GM19452 (cell line): ENCODE data around the gene EAF2.

ENCODE experiments used
- ATAC-seq: cut with Tn5 transposase; IDR thresholded peaks from one replicate; pipeline ENCODE4 v1.9.1; 2021; ENCODE audit not compliant: unreplicated experiment

The EAF2 gene

GRCh38 chr3:121834671-121835464 is at the start of gene EAF2, which contains the start of gene IQCB1:
Gene EAF2, plus strand, starts transcription at chr3:121835209. Its CDS starts 77 bp downstream, at chr3:121835286.
Gene IQCB1, minus strand, starts transcription at chr3:121835060. Its CDS starts 6,100 bp downstream, at chr3:121828960.
- ATAC-seq: peak; percentile 98

- no peak for ATAC-seq
Observed at GRCh38 chr3:121786485-121786884, 48.5 kb upstream of the EAF2 start.

DNA sequence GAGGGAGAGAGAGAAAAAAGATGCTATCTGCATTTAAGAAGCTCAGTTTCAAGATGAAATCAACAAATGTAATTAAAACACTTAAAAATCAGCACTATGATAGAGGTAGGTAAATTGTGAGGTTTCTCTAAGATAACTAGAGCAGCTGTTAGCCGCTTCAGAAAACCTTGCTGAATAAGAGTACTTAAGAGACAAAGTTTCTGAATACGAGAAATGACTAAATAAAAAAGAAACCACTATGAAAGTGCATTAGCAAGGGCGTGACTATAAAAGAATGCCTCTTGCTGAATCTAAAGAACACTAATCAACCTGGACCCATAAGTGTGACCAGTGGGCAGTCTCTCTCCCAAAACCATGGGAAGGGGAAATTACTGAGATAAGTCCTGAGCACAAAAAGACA is 41.9 kb upstream of the EAF2 start:
- no peak for ATAC-seq

GRCh38 chr3:121794264-121794983 is 40.6 kb upstream of the EAF2 start:
- ATAC-seq: no peak

DNA sequence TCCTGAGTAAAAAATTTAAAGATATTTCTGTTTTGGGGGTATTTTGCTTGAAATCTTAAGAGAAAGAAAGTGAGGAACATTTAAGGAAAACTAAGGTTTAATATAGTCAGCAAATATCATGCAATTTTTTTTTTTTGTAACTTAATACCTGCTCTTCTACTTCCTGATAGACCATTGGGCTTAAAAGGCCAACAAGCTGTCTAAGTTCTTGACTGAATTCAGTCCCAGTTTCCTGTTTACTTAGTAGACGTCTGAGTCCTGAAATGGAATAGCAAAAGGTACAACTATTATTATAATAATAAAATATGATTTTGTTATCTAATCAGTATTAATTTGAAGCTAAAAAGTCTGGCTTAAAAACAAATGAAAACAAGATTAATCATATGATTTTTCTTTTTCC is 38.0 kb upstream of the EAF2 start:
- ATAC-seq: no peak

DNA sequence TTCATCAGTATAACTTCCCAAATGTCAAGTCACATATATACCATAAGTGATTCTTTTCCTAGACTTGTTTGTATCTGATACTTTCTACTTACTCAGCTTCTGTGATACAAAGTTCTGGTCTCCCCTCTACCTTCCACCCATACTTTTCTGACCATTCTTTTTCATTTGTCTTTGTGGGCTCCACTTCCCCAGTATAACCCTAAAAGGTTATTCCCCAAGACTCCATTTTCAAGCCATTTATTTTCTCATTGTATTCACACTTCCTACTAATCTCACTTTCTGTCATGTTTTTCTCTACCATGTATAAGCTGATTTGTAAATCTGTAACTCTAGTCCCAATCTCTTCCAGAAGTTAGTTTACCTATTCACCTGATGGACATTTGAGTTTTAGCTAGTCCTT is 34.1 kb upstream of the EAF2 start:
- ATAC-seq: no peak

GRCh38 chr3:121803771-121804320 is 31.2 kb upstream of the EAF2 start:
- ATAC-seq: no peak

- ATAC-seq: peak; percentile 97
Observed at GRCh38 chr3:121809249-121809648, 25.8 kb upstream of the EAF2 start.

DNA sequence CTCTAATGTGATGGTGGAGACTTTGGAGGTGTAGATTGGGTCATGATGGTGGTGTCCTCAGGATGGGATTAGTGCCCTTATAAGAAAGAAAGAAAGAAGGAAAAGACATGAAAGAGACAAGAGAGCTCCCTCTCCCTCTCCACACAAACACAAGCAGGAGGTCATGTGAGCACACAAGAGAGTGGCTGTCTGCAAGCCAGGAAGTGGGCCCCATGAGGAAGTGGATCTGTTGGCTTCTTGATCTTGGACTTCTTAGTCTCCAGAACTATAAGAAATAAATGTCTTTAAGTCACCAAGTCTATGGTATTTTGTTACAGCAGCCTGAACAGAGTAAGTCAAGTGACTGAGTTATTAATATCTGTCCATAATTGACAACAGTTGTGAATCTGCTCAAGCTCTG is 17.3 kb upstream of the EAF2 start:
- no peak for ATAC-seq

- ATAC-seq: no peak
Observed at GRCh38 chr3:121818578-121818977, 16.4 kb upstream of the EAF2 start.

- ATAC-seq: no peak
Observed at GRCh38 chr3:121819236-121819635, 15.8 kb upstream of the EAF2 start.

- no peak for ATAC-seq
Observed at GRCh38 chr3:121821421-121822199, 13.4 kb upstream of the EAF2 start.

GRCh38 chr3:121822973-121823372 is 12.0 kb upstream of the EAF2 start:
- ATAC-seq: no peak

DNA sequence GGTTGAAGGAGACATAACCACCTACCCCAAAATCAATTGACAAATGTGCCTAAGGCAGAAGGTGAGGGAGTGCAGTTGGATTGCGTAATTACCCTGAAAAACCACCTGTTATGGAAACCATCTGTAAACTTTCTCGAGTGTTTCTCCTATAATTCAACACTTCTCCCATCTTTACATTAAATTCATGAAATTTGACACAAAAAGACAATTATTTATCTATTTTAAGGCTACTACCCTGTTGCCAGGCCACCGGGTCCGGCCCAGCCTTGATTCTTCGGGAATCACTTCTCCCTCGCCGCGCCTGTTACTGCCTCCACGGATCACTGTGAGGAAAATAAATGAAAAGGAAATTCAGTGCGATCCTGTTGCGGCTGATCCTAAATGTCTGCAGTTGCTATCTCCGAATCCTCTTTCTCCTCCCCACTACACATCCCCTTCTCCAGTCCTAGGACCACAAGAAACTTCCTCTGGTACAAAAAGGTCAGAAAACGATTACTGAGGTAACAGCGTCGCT is 795 bp upstream of the EAF2 start:
- no peak for ATAC-seq

DNA sequence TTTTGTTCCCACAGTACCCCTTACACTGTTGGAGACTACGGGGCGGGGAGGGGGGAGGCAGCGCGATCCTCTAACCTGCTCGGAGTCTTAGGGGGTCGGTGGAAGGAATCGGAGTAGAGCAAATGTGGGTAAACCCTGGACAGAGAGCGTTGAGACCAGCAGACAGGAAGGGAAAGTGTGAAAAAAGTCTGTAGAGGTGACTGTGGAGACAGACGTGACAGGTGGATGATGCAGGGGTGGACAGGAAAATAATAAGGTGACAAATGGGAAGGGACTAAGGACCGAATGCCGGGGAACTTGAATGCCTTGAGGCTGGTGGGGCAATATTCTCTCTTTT is 424 bp downstream of the EAF2 start:
- ATAC-seq: peak; percentile 6

DNA sequence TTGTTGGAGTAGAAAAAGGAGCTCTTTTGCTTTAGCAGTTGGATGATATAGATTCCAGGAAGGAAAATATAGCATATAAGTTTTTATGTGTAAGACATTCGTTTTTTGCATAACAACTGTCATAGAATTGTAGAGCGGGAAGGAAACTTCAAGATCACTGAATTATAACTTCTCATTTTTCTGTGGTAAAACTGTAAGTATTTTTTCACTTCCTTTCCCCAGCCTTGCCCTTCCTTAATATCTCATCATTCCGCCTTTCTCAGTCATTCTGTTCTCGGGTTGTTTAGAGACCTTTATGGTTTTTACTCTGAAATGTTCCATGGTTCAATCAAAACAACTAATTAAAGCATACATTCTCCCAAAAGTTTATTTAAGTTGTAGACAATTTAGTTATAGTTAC is 1.1 kb downstream of the EAF2 start:
- no peak for ATAC-seq

- no peak for ATAC-seq
Observed at GRCh38 chr3:121836481-121836880, 1.5 kb downstream of the EAF2 start.

GRCh38 chr3:121839962-121840361 is 5.0 kb downstream of the EAF2 start:
- no peak for ATAC-seq

- ATAC-seq: no peak
Observed at GRCh38 chr3:121844892-121845291, 9.9 kb downstream of the EAF2 start.

- no peak for ATAC-seq
Observed at GRCh38 chr3:121852256-121852655, 17.2 kb downstream of the EAF2 start.

DNA sequence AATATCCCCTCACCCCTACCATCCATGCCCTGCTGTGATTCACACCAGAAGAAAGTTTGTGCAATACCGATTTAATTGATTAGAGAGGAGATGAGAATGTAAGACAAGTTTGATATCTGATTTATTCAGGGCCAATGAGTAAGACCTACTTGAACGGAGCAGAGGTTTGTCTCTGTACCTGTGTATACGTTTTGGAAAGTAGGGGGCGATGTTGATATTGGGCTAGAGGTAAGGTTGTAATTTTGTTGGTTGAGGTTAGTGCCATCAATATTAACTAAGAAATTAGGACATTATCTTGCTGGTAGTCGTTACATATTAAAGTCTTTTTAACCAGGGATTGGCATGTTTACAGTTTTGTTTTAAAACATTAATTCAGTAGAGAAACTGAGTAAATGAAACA is 20.5 kb downstream of the EAF2 start:
- no peak for ATAC-seq
